Epithelial cell of proximal tubule (primary cell): ENCODE measurements around the gene ZNF341. TPM values are rescaled to one million over a fixed set of nuclear protein-coding genes. Genes with fewer than 3 reads are reported as not detected.

ENCODE experiments used
- DNase-seq: peaks from one replicate; pipeline ENCODE4 v3.0.0-alpha.2; 2011; ENCODE audit warnings: low read depth
- H3K4me3 ChIP-seq: 2 replicates; pipeline ENCODE4 v1.5.1; 2011; ENCODE audit warnings: low read depth, mild to moderate bottlenecking, low read length
- total RNA-seq: library from RNA; depleted of rRNA; stranded (reverse); fragments of >200 nt; gene quantifications from 2 replicates; pipeline ENCODE4 v1.2.3, GENCODE V29; 2015
- TF ChIP-seq, protein P1 (sequence below): conservative IDR thresholded peaks from 2 replicates; pipeline ENCODE4 v1.5.1; 2012; ENCODE audit warnings: low read depth, mild to moderate bottlenecking, low read length

ZNF341 gene
- total RNA-seq, 1 donor from 2014 or later: 2.1 TPM

DNA sequence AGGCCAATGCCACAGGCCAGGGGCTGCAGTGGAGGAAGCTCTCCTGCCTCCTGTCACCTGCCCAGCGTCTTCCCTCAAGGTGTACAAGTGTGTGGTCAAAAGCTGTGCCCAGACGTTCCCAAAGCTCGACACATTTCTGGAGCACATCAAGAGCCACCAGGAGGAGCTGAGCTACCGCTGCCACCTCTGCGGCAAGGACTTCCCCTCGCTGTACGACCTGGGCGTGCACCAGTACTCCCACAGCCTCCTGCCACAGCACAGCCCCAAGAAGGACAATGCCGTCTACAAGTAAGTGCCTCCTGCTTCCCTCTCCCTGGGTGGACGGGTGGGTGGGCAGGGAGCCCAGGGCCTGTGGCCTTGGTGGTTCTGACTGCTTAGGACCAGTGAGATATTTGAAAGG lies 38.2 kb downstream of the ZNF341 start:
- TF ChIP-seq, protein P1, sequence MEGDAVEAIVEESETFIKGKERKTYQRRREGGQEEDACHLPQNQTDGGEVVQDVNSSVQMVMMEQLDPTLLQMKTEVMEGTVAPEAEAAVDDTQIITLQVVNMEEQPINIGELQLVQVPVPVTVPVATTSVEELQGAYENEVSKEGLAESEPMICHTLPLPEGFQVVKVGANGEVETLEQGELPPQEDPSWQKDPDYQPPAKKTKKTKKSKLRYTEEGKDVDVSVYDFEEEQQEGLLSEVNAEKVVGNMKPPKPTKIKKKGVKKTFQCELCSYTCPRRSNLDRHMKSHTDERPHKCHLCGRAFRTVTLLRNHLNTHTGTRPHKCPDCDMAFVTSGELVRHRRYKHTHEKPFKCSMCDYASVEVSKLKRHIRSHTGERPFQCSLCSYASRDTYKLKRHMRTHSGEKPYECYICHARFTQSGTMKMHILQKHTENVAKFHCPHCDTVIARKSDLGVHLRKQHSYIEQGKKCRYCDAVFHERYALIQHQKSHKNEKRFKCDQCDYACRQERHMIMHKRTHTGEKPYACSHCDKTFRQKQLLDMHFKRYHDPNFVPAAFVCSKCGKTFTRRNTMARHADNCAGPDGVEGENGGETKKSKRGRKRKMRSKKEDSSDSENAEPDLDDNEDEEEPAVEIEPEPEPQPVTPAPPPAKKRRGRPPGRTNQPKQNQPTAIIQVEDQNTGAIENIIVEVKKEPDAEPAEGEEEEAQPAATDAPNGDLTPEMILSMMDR: no peak
- DNase-seq: no peak
- H3K4me3 ChIP-seq: no peak overlapping the region

DNA sequence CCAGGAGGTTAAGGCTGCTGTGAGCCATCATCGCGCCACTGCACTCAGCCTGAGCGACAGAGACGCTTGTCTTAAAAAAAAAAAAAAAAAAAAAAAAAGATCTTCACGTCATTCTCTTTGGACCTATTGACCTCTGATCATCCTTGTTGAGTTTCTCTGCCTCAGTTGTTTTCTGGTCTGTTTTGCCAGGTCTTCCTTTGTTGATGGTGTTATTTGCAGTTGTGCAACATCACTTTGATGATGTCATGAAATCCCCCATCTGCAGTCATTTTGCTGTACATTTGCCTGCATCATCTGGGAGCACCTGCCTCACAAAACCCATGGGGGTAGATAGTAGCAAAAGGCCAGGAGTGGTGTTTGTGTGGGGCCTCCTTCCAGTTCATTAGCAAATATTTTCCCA lies 40.1 kb downstream of the ZNF341 start:
- TF ChIP-seq, protein P1: no peak

DNA sequence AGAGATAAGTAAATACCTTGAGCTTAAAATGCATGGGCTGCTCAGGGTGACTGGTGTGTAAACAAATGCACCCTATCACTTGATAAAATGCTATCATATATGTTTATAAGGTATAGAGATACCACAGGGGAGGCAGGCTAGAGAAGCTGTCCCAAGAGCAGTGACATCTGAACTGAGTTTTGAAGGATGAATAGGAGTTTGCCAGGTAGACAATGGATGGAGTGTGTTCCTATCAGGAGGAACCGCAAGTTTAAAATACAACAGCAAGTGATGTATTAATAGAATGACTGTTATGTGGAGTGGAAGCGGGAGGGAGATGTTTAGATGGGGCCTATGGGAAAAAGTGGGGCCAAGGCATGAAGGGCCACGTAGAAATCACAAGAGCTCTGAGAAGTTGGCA lies 40.6 kb downstream of the ZNF341 start:
- TF ChIP-seq, protein P1: no peak
- DNase-seq: no peak
- H3K4me3 ChIP-seq: no peak overlapping the region

More for the DNA sequence above, 40.1 kb downstream of the ZNF341 start:
- no peak for DNase-seq
- H3K4me3 ChIP-seq: no peak overlapping the region

DNA sequence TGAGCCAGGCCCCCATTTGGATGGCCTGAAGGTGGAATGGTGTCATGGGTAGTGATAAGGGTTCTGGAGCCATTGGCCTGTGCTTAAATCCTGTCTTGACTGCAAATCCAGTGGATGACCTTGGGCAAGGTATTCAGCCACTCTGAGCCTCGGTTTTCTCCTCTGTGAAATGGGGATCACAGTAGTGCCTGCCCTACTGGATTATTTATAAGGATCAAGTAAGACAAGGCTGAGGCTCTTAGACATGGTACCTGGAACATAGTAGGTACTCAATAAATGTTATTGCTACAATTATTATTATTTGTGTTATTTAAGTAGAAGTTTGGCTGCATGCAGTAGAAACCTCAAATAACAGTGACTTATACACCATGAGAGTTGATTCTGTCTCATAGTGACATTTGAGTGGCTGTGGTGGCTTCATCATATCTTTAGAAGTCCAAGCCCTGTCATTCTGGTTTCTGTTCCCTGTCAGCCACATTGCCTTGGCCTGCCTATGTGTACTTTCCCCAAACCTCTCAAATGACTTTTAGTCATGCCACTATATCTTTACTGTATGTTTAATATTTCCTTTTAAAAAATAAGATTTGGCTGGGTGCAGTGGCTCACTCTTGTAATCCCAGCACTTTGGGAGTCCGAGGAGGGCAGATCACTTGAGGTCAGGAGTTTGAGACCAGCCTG lies 41.8 kb downstream of the ZNF341 start:
- no peak for DNase-seq
- TF ChIP-seq, protein P1: no peak
- H3K4me3 ChIP-seq: no peak overlapping the region

DNA sequence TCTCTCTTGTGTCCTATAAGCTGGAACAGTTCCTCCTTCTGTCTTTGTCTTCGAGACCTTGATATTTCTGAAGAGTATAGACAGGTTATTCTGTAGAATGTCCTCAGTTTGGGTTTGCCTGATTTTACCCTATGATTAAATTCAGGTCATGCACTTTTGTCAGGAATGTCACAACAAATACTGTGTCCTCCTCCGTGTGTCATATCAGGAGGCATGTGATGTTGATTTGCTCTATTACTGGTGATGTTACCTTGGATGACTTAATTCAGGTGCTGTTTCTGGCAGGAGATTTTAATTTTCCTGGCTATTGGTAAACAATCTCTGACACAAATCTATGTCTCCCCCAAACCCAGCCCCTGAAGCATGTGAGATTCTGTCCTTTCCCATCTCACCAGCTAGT lies 46.0 kb downstream of the ZNF341 start:
- H3K4me3 ChIP-seq: no peak overlapping the region
- DNase-seq: no peak
- TF ChIP-seq, protein P1: no peak

DNA sequence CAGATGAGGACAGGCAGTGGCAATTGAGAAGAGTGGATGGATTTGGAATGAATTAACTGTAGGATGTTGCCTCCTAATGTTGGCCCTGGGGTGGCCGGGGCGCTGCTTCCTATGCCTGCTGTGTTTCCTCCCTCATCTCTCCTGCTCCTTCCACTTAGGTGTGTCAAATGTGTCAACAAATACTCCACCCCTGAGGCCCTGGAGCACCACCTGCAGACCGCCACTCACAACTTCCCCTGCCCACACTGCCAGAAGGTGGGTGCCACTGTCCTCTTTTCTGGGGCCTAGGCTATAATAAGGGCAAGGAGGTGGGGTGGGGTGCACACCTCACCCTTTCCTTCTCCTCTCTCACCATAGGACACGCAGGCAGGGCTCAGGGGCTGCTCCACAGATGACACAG lies 49.3 kb downstream of the ZNF341 start:
- H3K4me3 ChIP-seq: no peak overlapping the region
- DNase-seq: no peak
- TF ChIP-seq, protein P1: no peak

DNA sequence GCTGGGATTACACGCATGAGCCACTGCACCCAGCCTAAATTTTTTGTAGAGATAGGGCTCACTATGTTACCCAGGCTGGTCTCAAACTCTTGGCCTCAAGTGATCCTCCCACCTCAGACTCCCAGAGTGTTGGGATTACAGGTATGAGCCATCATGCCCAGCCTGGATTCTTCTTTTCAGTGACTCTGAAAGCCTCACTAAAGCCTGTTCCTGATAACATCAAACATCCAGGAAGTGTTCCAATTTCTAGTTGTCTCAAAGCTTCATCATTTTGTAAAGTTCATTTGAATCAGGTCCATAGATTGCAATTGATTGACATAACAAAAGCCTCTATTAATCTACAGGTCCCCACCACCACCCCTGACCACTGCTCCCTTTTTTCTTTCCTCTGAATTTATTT lies 50.1 kb downstream of the ZNF341 start:
- TF ChIP-seq, protein P1: no peak

More for the DNA sequence above, 50.1 kb downstream of the ZNF341 start:
- no peak for DNase-seq
- no peak overlapping the region for H3K4me3 ChIP-seq
